ENCODE results near the gene ATP2A1. TPM values are rescaled to one million over a fixed set of nuclear protein-coding genes. Genes with fewer than 3 reads are reported as not detected.

ATP2A1 gene
- total and polyA plus RNA-seq, 2 of the 13 experiments (the other 11 are each of a cell fraction or from before 2014, with no cell fraction given) = 3.2 to 12.5 TPM

- TF ChIP-seq ZNF761 (CRISPR knock-in tag; conservative IDR thresholded peaks at IDR 0.05) (0 out of 2 replicates have a peak, but pooled peaks have one; percentile 9), ZNF552 (CRISPR knock-in tag; IDR thresholded peaks at IDR 0.05; ENCODE audit: borderline replicate concordance) (no peak), ZFP90 (CRISPR knock-in tag; IDR thresholded peaks at IDR 0.05; ENCODE audit: borderline replicate concordance) (no peak), MEIS1 (CRISPR knock-in tag; IDR thresholded peaks at IDR 0.05; ENCODE audit: borderline replicate concordance) (peak; percentile 56; the same call in 1 of the 2 replicates), E2F2 (CRISPR knock-in tag; IDR thresholded peaks at IDR 0.05; ENCODE audit: borderline replicate concordance) (no peak), GABPB1 (CRISPR knock-in tag; IDR thresholded peaks at IDR 0.05) (peak; percentile 88), YY1 (IDR thresholded peaks at IDR 0.05; ENCODE audit: insufficient read depth, insufficient replicate concordance, low read depth, low read length) (peak; percentile 89), HNRNPLL (IDR thresholded peaks at IDR 0.05; ENCODE audit: low read depth, low read length, poor library complexity, severe bottlenecking) (peak; percentile 99), ZNF629 (CRISPR knock-in tag; conservative IDR thresholded peaks at IDR 0.05) (no peak), ZEB1 (IDR thresholded peaks at IDR 0.05; ENCODE audit: insufficient replicate concordance, low read depth) (peak; percentile 99), SKI (IDR thresholded peaks at IDR 0.05; ENCODE audit: partially characterized antibody) (no peak), SUZ12 (IDR thresholded peaks at IDR 0.05; ENCODE audit: low read depth, low read length) (no peak), TFAP4 (IDR thresholded peaks at IDR 0.05; ENCODE audit: borderline replicate concordance, low read depth) (peak; percentile 5; the same call in 1 of the 2 replicates), PPARG (CRISPR knock-in tag; conservative IDR thresholded peaks at IDR 0.05) (no peak), HNF4G (IDR thresholded peaks at IDR 0.05; ENCODE audit: borderline replicate concordance, low read depth, low read length) (peak; percentile 66; the same call in 1 of the 2 replicates), HNF4G (CRISPR knock-in tag; IDR thresholded peaks at IDR 0.05; ENCODE audit: borderline replicate concordance, low read depth) (no peak), NFYB (CRISPR knock-in tag; IDR thresholded peaks at IDR 0.05) (no peak; the same call in 1 of the 2 replicates), U2AF2 (IDR thresholded peaks at IDR 0.05; ENCODE audit: low read depth, low read length) (no peak), ZNF781 (CRISPR knock-in tag; IDR thresholded peaks at IDR 0.05; ENCODE audit: borderline replicate concordance, not compliant biosample characterization) (peak; percentile 32), KLF9 (CRISPR knock-in tag; IDR thresholded peaks at IDR 0.05; ENCODE audit: low read depth) (peak; percentile 84; the same call in 1 of the 2 replicates), ELF1 (CRISPR knock-in tag; IDR thresholded peaks at IDR 0.05) (peak; percentile 96), MAZ (IDR thresholded peaks at IDR 0.05; ENCODE audit: borderline replicate concordance, low read depth, low read length) (no peak; the same call in 1 of the 2 replicates), MAZ (CRISPR knock-in tag; IDR thresholded peaks at IDR 0.05; ENCODE audit: low read depth) (no peak; the same call in 1 of the 2 replicates), ZBTB34 (CRISPR knock-in tag; IDR thresholded peaks at IDR 0.05) (no peak), CREB1 (IDR thresholded peaks at IDR 0.05) (peak; percentile 70), CREB1 (CRISPR knock-in tag; IDR thresholded peaks at IDR 0.05) (no peak), ZNF691 (CRISPR knock-in tag; IDR thresholded peaks at IDR 0.05; ENCODE audit: borderline replicate concordance, low read depth) (no peak)
Observed at GRCh38 chr16:28924762-28925385, 46.6 kb downstream of the ATP2A1 start, which contains the start of gene RABEP2 (continued).

All from HepG2 (cell line).